SK-N-SH (cell line): ENCODE measurements around the gene MYO1B.

Experiments used
- CTCF ChIP-seq: fragments of 200-600 bp; sonication (generic); IDR thresholded peaks from 2 replicates; pipeline ENCODE4 v1.6.1; 2017; ENCODE audit warnings: antibody characterized with exemption, mild to moderate bottlenecking, moderate library complexity
- EP300 ChIP-seq, 2 experiments: IDR thresholded peaks; 2 replicates each; pipeline versions ENCODE4 v1.4.0 to v1.6.1; 2012; ENCODE audit warnings: borderline replicate concordance in 1 of 2, low read depth in 1 of 2, low read length in 1 of 2
- EZH2phosphoT487 ChIP-seq: fragments of 200-600 bp; sonication (generic); IDR thresholded peaks from 2 replicates; pipeline ENCODE4 v1.6.1; 2017; ENCODE audit warnings: low read depth, mixed run types, mild to moderate bottlenecking, antibody characterized with exemption, moderate library complexity, borderline replicate concordance
- FOXM1 ChIP-seq: IDR thresholded peaks from 2 replicates; pipeline ENCODE4 v1.4.0; 2012; ENCODE audit warnings: low read depth, mild to moderate bottlenecking
- MAX ChIP-seq: IDR thresholded peaks from 2 replicates; pipeline ENCODE4 v1.4.0; 2012; ENCODE audit warnings: low read depth
- NFIC ChIP-seq: IDR thresholded peaks from 2 replicates; pipeline ENCODE4 v1.4.0; 2012; ENCODE audit warnings: borderline replicate concordance
- POLR2AphosphoS5 ChIP-seq: IDR thresholded peaks from 2 replicates; pipeline ENCODE4 v1.6.1; 2012; ENCODE audit warnings: low read depth, low read length
- SIN3A ChIP-seq: IDR thresholded peaks from 2 replicates; pipeline ENCODE4 v1.6.1; 2012; ENCODE audit warnings: low read depth, mild to moderate bottlenecking, low read length, moderate library complexity, borderline replicate concordance
- TAF1 ChIP-seq: IDR thresholded peaks from 2 replicates; pipeline ENCODE4 v1.6.1; 2012; ENCODE audit warnings: low read depth, mild to moderate bottlenecking, low read length, moderate library complexity, borderline replicate concordance
- TCF12 ChIP-seq: IDR thresholded peaks from 2 replicates; pipeline ENCODE4 v1.4.0; 2012
- TF ChIP-seq, protein P1 (sequence below): IDR thresholded peaks from 2 replicates; pipeline ENCODE4 v1.4.0; 2012; ENCODE audit warnings: low read depth, borderline replicate concordance
- TF ChIP-seq, protein P2 (sequence below): IDR thresholded peaks from 2 replicates; pipeline ENCODE4; 2012

DNA sequence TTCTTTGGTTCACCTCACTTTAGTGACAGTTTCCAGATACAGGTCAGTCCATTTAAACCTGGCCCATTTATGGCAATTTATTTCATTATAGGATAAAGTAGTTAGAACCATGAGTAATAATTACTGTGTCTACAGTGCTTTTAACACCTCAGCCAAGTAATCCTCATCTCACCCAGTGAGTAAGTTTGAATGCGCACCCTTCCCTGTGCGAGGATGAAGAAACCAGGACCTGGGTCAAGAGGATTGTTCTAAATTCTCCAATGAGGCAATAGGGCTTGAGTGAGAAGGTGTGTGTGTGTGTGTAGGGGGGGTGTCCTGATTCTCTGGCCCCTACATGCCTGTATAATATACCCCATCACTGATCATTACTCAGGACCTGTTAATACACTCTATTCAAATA, 854 bp upstream of the MYO1B start:
- TF ChIP-seq CTCF: no peak
- TF ChIP-seq POLR2AphosphoS5: no peak
- TF ChIP-seq EZH2phosphoT487: no peak
- no peak for TF ChIP-seq EP300 (IDR thresholded peaks at IDR 0.05; ENCODE audit: borderline replicate concordance in 1 of 2, low read depth in 1 of 2, low read length in 1 of 2)
- TF ChIP-seq, protein P1, sequence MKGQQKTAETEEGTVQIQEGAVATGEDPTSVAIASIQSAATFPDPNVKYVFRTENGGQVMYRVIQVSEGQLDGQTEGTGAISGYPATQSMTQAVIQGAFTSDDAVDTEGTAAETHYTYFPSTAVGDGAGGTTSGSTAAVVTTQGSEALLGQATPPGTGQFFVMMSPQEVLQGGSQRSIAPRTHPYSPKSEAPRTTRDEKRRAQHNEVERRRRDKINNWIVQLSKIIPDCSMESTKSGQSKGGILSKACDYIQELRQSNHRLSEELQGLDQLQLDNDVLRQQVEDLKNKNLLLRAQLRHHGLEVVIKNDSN: no peak
- TF ChIP-seq TAF1: no peak
- TF ChIP-seq FOXM1: no peak
- TF ChIP-seq SIN3A: no peak
- TF ChIP-seq, protein P2, sequence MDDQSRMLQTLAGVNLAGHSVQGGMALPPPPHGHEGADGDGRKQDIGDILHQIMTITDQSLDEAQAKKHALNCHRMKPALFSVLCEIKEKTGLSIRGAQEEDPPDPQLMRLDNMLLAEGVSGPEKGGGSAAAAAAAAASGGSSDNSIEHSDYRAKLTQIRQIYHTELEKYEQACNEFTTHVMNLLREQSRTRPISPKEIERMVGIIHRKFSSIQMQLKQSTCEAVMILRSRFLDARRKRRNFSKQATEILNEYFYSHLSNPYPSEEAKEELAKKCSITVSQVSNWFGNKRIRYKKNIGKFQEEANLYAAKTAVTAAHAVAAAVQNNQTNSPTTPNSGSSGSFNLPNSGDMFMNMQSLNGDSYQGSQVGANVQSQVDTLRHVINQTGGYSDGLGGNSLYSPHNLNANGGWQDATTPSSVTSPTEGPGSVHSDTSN: no peak
- TF ChIP-seq NFIC: no peak
- no peak for TF ChIP-seq MAX
- no peak for TF ChIP-seq TCF12
